ENCODE data around the gene TFAM.
A peak's percentile ranks its signal among the peaks of the same experiment; 100 is the strongest.

Gene TFAM

DNA sequence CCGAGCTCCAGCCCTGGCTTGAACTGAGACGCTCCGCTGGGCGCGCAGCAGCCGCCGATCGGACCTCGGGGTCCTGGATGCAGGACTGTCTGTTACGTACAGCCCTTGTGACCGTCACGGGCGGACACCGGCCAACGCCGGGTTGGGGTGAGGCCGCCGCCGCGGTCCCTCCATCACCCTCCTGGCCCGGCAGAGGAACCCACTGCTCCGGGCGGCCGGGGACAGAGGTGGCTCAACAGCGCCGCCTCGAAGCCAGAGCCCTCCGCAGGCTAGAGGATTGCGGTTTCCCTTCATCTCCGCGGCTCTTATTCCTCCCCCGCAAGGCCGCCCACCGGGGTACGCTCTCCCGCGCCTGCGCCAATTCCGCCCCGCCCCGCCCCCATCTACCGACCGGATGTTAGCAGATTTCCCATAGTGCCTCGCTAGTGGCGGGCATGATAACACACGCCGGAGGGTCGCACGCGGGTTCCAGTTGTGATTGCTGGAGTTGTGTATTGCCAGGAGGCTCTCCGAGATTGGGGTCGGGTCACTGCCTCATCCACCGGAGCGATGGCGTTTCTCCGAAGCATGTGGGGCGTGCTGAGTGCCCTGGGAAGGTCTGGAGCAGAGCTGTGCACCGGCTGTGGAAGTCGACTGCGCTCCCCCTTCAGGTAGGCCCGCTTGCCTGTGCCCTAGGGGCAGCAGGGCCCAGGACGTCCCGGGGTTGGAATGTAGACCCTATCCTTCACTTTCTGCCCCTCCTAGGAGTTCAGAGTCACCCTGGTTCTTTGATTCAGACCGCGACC lies at the start of gene TFAM:
TSS of gene TFAM (plus strand) at position 412 of the 785 bp plus-strand sequence. CDS start at position 550, 138 bp downstream.
- peak within 1 kb of the TSS; percentile 93 for H3K9ac ChIP-seq (ENCODE audit: low read length)
- H3K4me1 ChIP-seq (ENCODE audit: low read length) = peaks cover 19% of the 10 kb centered on the region
- TF ChIP-seq, protein P1, sequence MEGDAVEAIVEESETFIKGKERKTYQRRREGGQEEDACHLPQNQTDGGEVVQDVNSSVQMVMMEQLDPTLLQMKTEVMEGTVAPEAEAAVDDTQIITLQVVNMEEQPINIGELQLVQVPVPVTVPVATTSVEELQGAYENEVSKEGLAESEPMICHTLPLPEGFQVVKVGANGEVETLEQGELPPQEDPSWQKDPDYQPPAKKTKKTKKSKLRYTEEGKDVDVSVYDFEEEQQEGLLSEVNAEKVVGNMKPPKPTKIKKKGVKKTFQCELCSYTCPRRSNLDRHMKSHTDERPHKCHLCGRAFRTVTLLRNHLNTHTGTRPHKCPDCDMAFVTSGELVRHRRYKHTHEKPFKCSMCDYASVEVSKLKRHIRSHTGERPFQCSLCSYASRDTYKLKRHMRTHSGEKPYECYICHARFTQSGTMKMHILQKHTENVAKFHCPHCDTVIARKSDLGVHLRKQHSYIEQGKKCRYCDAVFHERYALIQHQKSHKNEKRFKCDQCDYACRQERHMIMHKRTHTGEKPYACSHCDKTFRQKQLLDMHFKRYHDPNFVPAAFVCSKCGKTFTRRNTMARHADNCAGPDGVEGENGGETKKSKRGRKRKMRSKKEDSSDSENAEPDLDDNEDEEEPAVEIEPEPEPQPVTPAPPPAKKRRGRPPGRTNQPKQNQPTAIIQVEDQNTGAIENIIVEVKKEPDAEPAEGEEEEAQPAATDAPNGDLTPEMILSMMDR (IDR thresholded peaks at IDR 0.05; ENCODE audit: low read depth, low read length) = no peak; the same call in 1 of the 2 replicates
- TF ChIP-seq EZH2phosphoT487 (IDR thresholded peaks at IDR 0.05; ENCODE audit: low read depth) = no peak
- H3K36me3 ChIP-seq (replicated peaks; ENCODE audit: low read depth, low read length) = peaks cover 11% of the 10 kb centered on the region
- H3K27ac ChIP-seq (ENCODE audit: low read length) = peak within 1 kb of the TSS; percentile 66
- H3K4me2 ChIP-seq (ENCODE audit: low read length) = peak within 1 kb of the TSS; percentile 96
- H3K79me2 ChIP-seq (ENCODE audit: low read length) = peaks cover 37% of the 10 kb centered on the region
- no peaks in the 10 kb centered on the region for H3K27me3 ChIP-seq (ENCODE audit: low read depth, low read length)
- peaks cover 3% of the 10 kb centered on the region; the same call in 1 of the 2 replicates for H4K20me1 ChIP-seq (ENCODE audit: insufficient read depth, low read length)
- peak within 1 kb of the TSS; percentile 89 for H2AFZ ChIP-seq (ENCODE audit: low read depth, low read length)
- no peaks in the 10 kb centered on the region for H3K9me3 ChIP-seq (ENCODE audit: insufficient read depth, low read length)
- peak within 1 kb of the TSS; percentile 99 for H3K4me3 ChIP-seq (ENCODE audit: low read length)

DNA sequence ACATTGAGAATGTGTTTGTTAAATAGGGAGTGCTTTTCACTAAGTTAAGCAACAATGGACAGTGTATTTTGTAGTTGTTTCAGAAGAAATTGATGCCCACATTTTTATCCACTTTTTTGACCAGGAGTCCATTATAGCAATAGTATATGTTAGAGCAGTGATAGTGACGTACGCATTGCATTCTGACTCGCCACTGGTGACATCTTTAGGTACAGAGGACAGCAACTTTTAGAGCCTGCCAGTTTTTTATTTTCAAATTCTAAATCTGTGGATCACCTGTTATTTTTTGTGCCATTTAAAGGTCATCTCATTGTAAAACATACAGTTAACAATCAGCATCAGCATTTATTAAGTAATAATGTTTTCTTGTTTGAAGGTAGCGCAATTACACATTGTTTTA lies 49.0 kb upstream of the TFAM start:
- Histone ChIP-seq H3K9ac (ENCODE audit: low read length) (no peak overlapping the region; the same call in 1 of the 2 replicates), H3K4me3 (ENCODE audit: low read length) (peak overlapping the region; percentile 99)

DNA sequence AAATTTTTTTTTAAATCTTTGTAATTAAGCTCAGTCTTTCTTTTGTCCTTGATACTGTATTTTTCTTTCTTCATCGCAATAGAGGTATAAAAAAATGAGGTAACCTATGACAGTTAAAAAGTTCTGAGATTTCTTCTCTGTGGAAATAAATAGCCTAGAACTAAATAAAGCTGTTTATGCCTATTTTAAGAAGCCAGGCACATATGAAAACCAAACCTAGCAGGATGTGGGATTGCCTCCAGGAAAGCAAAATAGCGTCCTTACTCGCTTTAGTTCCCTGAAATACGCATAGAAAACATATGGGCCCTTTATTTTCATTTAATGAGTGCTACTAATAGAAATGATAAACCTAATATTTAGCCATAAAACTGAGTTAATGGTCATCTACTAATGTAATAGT lies 43.8 kb upstream of the TFAM start:
- H3K27ac ChIP-seq (ENCODE audit: low read length) = no peak overlapping the region
- no peak overlapping the region for H3K4me2 ChIP-seq (ENCODE audit: low read length)
- H2AFZ ChIP-seq (ENCODE audit: low read depth, low read length) = no peak overlapping the region
- no peaks in the 10 kb centered on the region for H4K20me1 ChIP-seq (ENCODE audit: insufficient read depth, low read length)
- no peak overlapping the region for H3K9ac ChIP-seq (ENCODE audit: low read length)
- TF ChIP-seq EZH2phosphoT487 (IDR thresholded peaks at IDR 0.05; ENCODE audit: low read depth) = no peak
- TF ChIP-seq, protein P1 (IDR thresholded peaks at IDR 0.05; ENCODE audit: low read depth, low read length) = no peak
- no peaks in the 10 kb centered on the region for H3K9me3 ChIP-seq (ENCODE audit: insufficient read depth, low read length)
- H3K4me1 ChIP-seq (ENCODE audit: low read length) = 0 out of 2 replicates have a peak, but pooled peaks cover under 1% of the 10 kb centered on the region
- H3K36me3 ChIP-seq (replicated peaks; ENCODE audit: low read depth, low read length) = no peaks in the 10 kb centered on the region
- peaks cover 21% of the 10 kb centered on the region; the same call in 1 of the 2 replicates for H3K79me2 ChIP-seq (ENCODE audit: low read length)
- no peaks in the 10 kb centered on the region for H3K27me3 ChIP-seq (ENCODE audit: low read depth, low read length)
- no peak overlapping the region for H3K4me3 ChIP-seq (ENCODE audit: low read length)

More for the DNA sequence above, 49.0 kb upstream of the TFAM start:
- Histone ChIP-seq H4K20me1 (ENCODE audit: insufficient read depth, low read length) (no peaks in the 10 kb centered on the region), H2AFZ (ENCODE audit: low read depth, low read length) (no peak overlapping the region), H3K4me1 (ENCODE audit: low read length) (peaks cover 8% of the 10 kb centered on the region), H3K27ac (ENCODE audit: low read length) (no peak overlapping the region), H3K79me2 (ENCODE audit: low read length) (peaks cover 24% of the 10 kb centered on the region), H3K27me3 (ENCODE audit: low read depth, low read length) (no peaks in the 10 kb centered on the region), H3K9me3 (ENCODE audit: insufficient read depth, low read length) (no peaks in the 10 kb centered on the region), H3K36me3 (replicated peaks; ENCODE audit: low read depth, low read length) (no peaks in the 10 kb centered on the region), H3K4me2 (ENCODE audit: low read length) (peak overlapping the region; percentile 93)
- no peak for TF ChIP-seq EZH2phosphoT487 (IDR thresholded peaks at IDR 0.05; ENCODE audit: low read depth)
- TF ChIP-seq, protein P1 (IDR thresholded peaks at IDR 0.05; ENCODE audit: low read depth, low read length) = no peak

DNA sequence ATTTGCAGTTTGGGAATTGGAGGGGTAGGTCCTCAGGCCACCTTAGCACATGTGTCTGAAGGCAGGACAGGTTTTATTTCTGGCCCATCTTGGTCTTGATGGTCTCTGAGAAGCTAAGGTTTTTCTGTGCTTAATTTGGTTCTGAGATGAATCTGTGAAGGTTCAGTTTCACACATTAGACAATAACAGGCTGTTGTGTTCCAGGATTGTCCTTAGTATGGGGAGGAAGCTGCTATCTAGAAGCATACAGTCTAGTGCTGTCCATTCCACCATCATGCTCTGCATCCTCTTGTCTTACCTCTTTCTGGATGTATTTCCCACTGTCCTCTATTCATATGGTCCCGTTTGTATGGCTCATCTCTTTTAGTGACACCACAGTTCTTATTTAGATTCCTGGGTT lies 43.3 kb upstream of the TFAM start:
- no peak overlapping the region for H3K4me3 ChIP-seq (ENCODE audit: low read length)
- H4K20me1 ChIP-seq (ENCODE audit: insufficient read depth, low read length) = no peaks in the 10 kb centered on the region
- H3K79me2 ChIP-seq (ENCODE audit: low read length) = peaks cover 17% of the 10 kb centered on the region; the same call in 1 of the 2 replicates

More for the DNA sequence above, 43.3 kb upstream of the TFAM start:
- H2AFZ ChIP-seq (ENCODE audit: low read depth, low read length) = no peak overlapping the region
- no peaks in the 10 kb centered on the region for H3K27me3 ChIP-seq (ENCODE audit: low read depth, low read length)
- H3K9ac ChIP-seq (ENCODE audit: low read length) = no peak overlapping the region
- H3K9me3 ChIP-seq (ENCODE audit: insufficient read depth, low read length) = no peaks in the 10 kb centered on the region
- TF ChIP-seq EZH2phosphoT487 (IDR thresholded peaks at IDR 0.05; ENCODE audit: low read depth) = no peak
- TF ChIP-seq, protein P1 (IDR thresholded peaks at IDR 0.05; ENCODE audit: low read depth, low read length) = no peak
- H3K4me2 ChIP-seq (ENCODE audit: low read length) = no peak overlapping the region
- no peak overlapping the region for H3K27ac ChIP-seq (ENCODE audit: low read length)
- no peaks in the 10 kb centered on the region for H3K4me1 ChIP-seq (ENCODE audit: low read length)
- no peaks in the 10 kb centered on the region for H3K36me3 ChIP-seq (replicated peaks; ENCODE audit: low read depth, low read length)

Measured in OCI-LY3 (cell line).